Measurements from ENCODE around the gene C14orf39. TPM values are rescaled to one million over a fixed set of nuclear protein-coding genes. Genes with fewer than 3 reads are reported as not detected.

Gene C14orf39
- total RNA-seq, 2 donors from 2014 or later, result not detected

DNA sequence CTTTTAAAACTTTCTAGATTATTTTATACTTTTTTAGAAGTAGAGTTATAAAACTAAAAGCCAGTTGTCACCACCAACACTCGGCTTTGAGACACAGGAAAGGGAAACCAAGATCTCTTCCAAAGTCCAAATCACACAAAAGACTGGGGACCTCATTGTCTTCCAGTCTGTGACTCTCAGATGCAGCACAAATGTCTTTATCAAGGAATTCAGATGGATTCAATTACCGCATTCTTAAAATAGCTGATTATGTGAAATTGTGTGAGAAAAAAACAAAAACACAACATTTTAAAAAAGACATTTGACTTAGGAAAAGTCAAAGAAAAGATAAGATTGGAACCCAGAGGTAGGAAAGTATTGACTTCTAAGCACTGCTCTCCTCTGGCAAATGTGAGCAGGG is 19.6 kb upstream of the C14orf39 start:
- Histone ChIP-seq H3K4me3 (no peak overlapping the region), H3K27me3 (peaks cover 59% of the 10 kb centered on the region), H3K9me3 (no peaks in the 10 kb centered on the region), H3K4me1 (no peaks in the 10 kb centered on the region), H3K27ac (no peak overlapping the region), H3K9ac (ENCODE audit: low read depth in 2 of 2, low read length in 2 of 2) (no peak overlapping the region), H3K36me3 (no peaks in the 10 kb centered on the region)
- TF ChIP-seq, protein P1, sequence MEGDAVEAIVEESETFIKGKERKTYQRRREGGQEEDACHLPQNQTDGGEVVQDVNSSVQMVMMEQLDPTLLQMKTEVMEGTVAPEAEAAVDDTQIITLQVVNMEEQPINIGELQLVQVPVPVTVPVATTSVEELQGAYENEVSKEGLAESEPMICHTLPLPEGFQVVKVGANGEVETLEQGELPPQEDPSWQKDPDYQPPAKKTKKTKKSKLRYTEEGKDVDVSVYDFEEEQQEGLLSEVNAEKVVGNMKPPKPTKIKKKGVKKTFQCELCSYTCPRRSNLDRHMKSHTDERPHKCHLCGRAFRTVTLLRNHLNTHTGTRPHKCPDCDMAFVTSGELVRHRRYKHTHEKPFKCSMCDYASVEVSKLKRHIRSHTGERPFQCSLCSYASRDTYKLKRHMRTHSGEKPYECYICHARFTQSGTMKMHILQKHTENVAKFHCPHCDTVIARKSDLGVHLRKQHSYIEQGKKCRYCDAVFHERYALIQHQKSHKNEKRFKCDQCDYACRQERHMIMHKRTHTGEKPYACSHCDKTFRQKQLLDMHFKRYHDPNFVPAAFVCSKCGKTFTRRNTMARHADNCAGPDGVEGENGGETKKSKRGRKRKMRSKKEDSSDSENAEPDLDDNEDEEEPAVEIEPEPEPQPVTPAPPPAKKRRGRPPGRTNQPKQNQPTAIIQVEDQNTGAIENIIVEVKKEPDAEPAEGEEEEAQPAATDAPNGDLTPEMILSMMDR (IDR thresholded peaks at IDR 0.05), result no peak
- intact Hi-C loops (cut with DNase I), result no loop called here
- DNase-seq, result no peak

DNA sequence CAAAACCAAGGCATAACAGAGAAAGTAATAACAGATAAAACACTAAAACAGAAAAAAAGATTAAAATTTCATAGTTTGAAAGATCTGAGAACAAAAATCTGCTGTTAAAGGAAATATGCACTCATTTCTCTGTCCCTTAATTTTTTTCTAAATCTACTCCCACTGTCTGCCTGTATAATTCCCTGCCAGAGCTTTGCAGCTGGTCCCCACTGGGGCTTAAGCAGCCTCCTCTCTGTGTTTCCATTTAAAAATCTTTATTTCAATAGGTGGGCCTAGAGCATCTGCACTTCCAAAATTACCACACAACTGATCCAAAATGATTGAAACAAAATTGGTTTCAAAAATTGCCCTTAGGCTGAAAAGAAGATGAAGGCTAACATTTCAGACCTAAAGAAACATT is 16.7 kb upstream of the C14orf39 start:
- TF ChIP-seq, protein P1 (IDR thresholded peaks at IDR 0.05), result no peak
- Histone ChIP-seq H3K9ac (ENCODE audit: low read depth in 2 of 2, low read length in 2 of 2) (no peak overlapping the region), H3K4me1 (no peaks in the 10 kb centered on the region), H3K27ac (no peak overlapping the region), H3K27me3 (peaks cover 30% of the 10 kb centered on the region), H3K9me3 (no peaks in the 10 kb centered on the region), H3K4me3 (no peak overlapping the region), H3K36me3 (no peaks in the 10 kb centered on the region)
- DNase-seq, result no peak
- intact Hi-C loops (cut with DNase I), result no loop called here

DNA sequence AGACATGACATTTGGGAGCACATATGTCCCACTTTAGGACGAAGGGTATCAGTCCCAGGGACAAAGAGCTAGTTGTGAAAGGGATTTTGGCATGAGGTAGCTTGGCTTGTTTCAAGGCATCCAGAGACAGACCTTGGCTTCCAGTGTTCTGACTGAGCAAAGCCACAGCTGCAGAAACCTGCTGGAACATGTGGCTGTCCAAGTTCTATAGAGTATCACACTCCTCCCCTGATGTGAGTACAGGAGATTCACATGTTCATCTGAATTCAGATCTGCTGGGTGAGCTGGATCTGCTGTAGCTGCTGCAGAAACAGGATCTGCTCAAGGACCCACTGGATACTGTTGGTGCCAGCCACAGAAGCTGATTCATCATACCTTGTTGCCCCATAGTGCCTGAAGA is 10.1 kb upstream of the C14orf39 start:
- no peak overlapping the region for H3K27ac ChIP-seq
- no peak for DNase-seq
- TF ChIP-seq, protein P1 (IDR thresholded peaks at IDR 0.05), result no peak
- no peak overlapping the region for H3K9ac ChIP-seq (ENCODE audit: low read depth in 2 of 2, low read length in 2 of 2)
- no peaks in the 10 kb centered on the region for H3K27me3 ChIP-seq
- no peaks in the 10 kb centered on the region for H3K4me1 ChIP-seq
- H3K4me3 ChIP-seq, result no peak overlapping the region
- no peaks in the 10 kb centered on the region for H3K9me3 ChIP-seq
- intact Hi-C loops (cut with DNase I), result no loop called here
- no peaks in the 10 kb centered on the region for H3K36me3 ChIP-seq

DNA sequence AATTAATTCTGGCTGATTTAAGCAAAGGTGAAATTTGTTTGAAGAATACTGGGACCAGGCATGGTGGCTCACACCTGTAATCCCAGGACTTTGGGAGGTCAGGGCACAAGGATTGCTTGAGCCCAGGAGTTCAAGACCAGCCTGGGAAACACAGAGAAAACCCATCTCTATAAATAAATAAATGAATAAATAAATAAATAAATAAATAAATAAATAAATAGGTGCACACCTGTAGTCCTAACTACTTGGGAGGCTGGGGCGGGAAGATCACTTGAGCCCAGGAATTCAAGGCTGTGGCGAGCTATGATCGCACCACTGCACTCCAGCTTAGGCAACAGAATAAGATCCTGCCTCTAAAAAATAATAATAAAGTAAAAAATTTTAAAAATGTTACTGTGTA is 4.4 kb upstream of the C14orf39 start:
- Histone ChIP-seq H3K4me1 (no peaks in the 10 kb centered on the region), H3K27ac (no peak overlapping the region), H3K9me3 (no peaks in the 10 kb centered on the region), H3K9ac (ENCODE audit: low read depth in 2 of 2, low read length in 2 of 2) (no peak overlapping the region), H3K27me3 (peaks cover 19% of the 10 kb centered on the region), H3K36me3 (no peaks in the 10 kb centered on the region), H3K4me3 (no peak overlapping the region)
- DNase-seq, result no peak
- TF ChIP-seq, protein P1 (IDR thresholded peaks at IDR 0.05), result no peak
- intact Hi-C loops (cut with DNase I), result no loop called here

DNA sequence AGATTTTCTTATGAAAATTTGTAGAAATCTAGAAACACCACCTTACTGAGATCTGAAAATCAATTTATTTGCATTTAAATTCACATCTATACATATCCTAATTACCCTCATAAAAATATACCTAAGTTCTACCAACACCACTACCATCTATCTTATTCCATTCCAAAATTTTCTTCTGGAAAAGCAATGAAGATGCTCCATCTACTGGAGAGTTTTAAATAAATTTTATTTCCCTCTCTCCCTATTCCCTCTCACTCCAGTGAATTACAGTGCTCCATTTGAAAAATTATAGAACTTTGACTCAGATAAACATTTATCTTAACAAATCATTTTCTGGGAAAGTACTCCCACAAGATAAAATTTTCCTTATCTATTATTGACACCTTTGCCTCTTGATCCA is 2.3 kb upstream of the C14orf39 start:
- TF ChIP-seq, protein P1 (IDR thresholded peaks at IDR 0.05), result no peak
- peaks cover 22% of the 10 kb centered on the region for H3K27me3 ChIP-seq
- intact Hi-C loops (cut with DNase I), result no loop called here

DNA sequence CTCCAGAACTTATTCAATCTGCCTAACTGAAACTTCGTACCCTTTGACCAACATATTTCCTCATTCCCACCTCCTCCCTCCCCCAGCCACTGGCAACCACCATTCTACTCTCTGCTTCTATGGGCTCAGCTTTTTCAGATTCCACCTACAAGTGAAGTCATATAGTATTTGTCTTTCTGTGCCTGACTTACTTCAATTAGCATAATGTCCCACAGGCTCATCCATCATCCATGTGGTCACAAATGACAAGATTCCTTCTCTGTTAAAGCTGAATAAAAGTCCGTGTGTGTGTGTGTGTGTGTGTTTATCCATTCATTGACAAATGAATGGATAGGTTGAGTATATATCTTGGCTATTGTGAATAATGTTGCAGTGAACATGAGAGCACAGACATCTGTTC is 1.3 kb upstream of the C14orf39 start:
- Histone ChIP-seq H3K9ac (ENCODE audit: low read depth in 2 of 2, low read length in 2 of 2) (no peak overlapping the region), H3K4me1 (no peaks in the 10 kb centered on the region), H3K27ac (no peak overlapping the region), H3K36me3 (no peaks in the 10 kb centered on the region), H3K27me3 (peaks cover 22% of the 10 kb centered on the region), H3K9me3 (no peaks in the 10 kb centered on the region), H3K4me3 (no peak overlapping the region)
- TF ChIP-seq, protein P1 (IDR thresholded peaks at IDR 0.05), result no peak
- DNase-seq, result no peak
- intact Hi-C loops (cut with DNase I), result no loop called here

More for the DNA sequence above, 2.3 kb upstream of the C14orf39 start:
- H3K9ac ChIP-seq (ENCODE audit: low read depth in 2 of 2, low read length in 2 of 2), result no peak overlapping the region
- no peak overlapping the region for H3K27ac ChIP-seq
- H3K36me3 ChIP-seq, result no peaks in the 10 kb centered on the region
- H3K4me1 ChIP-seq, result no peaks in the 10 kb centered on the region
- no peak for DNase-seq
- no peak overlapping the region for H3K4me3 ChIP-seq
- H3K9me3 ChIP-seq, result no peaks in the 10 kb centered on the region

All from colonic mucosa (tissue), 4 donors.